Heart left ventricle (tissue), 13 donors: ENCODE data around the gene AMFR.

Experiments used
- CTCF ChIP-seq, 12 donors: fragments of 200-600 bp; sonication (generic) in 4 of 12; IDR thresholded peaks; one replicate each; pipeline versions ENCODE4 v1.5.0 to v1.8.0; 2018 to 2022; ENCODE audit warnings: antibody characterized with exemption in 12 of 12, mild to moderate bottlenecking in 5 of 12
- POLR2A ChIP-seq, 2 donors: fragments of 450-650 bp; IDR thresholded peaks; one replicate each; pipeline ENCODE4 v1.6.1; 2017; ENCODE audit warnings: antibody characterized with exemption in 2 of 2, mild to moderate bottlenecking in 2 of 2, moderate library complexity in 2 of 2
- donor health status: ischemic (EF 13 %, LVEDD 7.1; RV severe dilation, severe dysfunction).
- donor health status: DM: no; HTN: yes; CAD: no.
- donor health status: DM: no; HTN: no; CAD: no.
- donor health status: ischemic (EF 25% LVEDD 6.9; RV normal size, moderate dysfunction).
- donor health status: ischemic (EF 25% LVEDD 5.7; RV mildly dilated, moderate dysfunction).
- donor health status: ischemic (EF 35%, LVEDD 5.7; RV mildly dilated, moderate dysfunction).
- donor health status: nonischemic (EF 11% LVEDD 7.7; RV severe dilation, severe dysfunction).
- donor health status: DM: yes; HTN: yes; CAD: no.
- donor health status: PGD.
- donor health status: ischemic (EF 29% LVEDD 5.4; RV normal size, mild dysfunction).
- donor health status: nonischemic (EF 23%, LVEDD 6.1; RV moderate dilation, normal function).

GRCh38 chr16:56334761-56335160 lies 90.6 kb downstream of the AMFR start:
- TF ChIP-seq CTCF (IDR thresholded peaks at IDR 0.05) (no peak), POLR2A (IDR thresholded peaks at IDR 0.05) (no peak)
